GM12873 (cell line): Measurements from ENCODE around the gene ITCH.

ENCODE experiments used
- TF ChIP-seq, protein P1 (sequence below): IDR thresholded peaks from 2 replicates; pipeline ENCODE4 v1.5.1; 2012; ENCODE audit warnings: low read depth, mild to moderate bottlenecking, moderate library complexity, low read length, control low read depth; ENCODE audit not compliant: insufficient read depth; ENCODE audit errors: missing control alignments

The ITCH gene

DNA sequence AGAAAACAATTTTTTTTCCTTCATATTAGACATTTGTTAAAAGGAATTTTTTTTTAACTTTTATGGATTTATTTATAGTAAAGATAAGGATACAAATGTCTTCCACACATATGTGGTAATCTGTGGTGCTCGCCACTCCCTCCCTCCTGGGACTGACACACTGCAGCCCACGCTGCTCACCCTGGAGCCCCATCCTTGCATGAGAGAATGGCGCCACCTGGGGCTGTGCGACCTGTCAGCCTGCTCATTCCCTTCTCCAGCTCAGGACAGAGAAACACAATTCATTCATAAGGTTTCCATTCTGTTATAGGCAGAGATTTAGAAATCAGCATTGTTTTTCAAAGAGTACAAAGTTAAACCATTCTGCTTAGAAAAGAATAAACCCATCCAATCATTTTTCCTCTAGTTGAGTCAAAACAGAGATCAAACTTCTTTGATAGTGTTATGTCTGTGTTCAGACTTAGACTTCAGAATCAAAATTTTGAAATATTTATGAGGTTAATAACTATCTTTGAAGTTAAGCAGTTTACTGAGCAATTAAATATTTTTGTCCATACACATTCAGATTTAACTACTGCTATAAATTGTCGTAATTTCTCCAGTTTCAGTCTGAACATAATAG is 110.3 kb downstream of the ITCH start:
- TF ChIP-seq, protein P1, sequence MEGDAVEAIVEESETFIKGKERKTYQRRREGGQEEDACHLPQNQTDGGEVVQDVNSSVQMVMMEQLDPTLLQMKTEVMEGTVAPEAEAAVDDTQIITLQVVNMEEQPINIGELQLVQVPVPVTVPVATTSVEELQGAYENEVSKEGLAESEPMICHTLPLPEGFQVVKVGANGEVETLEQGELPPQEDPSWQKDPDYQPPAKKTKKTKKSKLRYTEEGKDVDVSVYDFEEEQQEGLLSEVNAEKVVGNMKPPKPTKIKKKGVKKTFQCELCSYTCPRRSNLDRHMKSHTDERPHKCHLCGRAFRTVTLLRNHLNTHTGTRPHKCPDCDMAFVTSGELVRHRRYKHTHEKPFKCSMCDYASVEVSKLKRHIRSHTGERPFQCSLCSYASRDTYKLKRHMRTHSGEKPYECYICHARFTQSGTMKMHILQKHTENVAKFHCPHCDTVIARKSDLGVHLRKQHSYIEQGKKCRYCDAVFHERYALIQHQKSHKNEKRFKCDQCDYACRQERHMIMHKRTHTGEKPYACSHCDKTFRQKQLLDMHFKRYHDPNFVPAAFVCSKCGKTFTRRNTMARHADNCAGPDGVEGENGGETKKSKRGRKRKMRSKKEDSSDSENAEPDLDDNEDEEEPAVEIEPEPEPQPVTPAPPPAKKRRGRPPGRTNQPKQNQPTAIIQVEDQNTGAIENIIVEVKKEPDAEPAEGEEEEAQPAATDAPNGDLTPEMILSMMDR = peak; percentile 56

DNA sequence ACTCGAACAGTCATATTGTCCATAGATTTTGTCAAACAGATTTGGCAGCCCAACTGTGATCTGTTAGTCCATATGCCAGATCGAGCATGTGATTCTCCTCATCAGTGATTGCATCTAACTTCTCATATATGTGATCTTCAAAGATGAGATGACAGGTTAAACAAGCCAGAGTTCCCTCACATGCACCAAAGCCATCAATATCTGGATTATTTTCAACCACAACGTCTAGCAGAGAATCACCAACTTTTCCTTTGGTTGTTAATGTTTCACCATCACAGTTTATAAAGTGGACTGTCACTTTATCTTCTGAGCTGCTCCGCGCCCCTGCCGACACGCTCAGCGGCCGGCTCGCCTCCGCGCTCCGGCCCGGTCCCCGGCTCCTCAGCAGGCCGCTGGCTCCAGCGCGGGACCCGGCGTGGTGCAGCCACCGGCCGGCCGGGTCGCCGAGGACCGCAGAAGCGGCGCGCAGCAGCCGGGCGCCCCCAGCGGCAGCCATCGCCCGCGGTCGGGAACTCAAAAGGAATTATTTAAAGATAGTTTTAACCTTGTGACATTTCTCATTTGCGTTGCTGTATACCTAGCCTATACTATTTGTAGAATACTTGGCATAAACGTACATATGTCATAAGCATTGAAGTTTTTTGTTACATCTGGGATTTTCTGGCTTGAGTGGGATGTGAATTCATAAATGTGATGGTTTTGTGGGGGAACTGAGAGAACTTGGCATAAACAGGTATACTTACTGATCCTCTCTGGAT is 113.1 kb downstream of the ITCH start:
- TF ChIP-seq, protein P1 = peak; percentile 66

DNA sequence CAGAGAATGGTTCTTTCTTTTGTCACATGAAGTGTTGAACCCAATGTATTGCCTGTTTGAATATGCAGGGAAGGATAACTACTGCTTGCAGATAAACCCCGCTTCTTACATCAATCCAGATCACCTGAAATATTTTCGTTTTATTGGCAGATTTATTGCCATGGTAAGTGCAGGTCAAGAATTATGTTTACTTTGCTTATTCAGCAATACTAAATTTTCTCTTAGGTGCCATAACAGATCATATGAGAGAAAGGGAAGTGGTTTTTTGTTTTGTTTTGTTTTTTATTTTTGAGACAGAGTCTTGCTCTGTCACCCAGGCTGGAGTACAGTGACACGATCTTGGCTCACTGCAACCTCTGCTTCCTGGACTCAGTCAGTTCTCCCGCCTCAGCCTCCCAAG is 116.6 kb downstream of the ITCH start:
- TF ChIP-seq, protein P1 = no peak

DNA sequence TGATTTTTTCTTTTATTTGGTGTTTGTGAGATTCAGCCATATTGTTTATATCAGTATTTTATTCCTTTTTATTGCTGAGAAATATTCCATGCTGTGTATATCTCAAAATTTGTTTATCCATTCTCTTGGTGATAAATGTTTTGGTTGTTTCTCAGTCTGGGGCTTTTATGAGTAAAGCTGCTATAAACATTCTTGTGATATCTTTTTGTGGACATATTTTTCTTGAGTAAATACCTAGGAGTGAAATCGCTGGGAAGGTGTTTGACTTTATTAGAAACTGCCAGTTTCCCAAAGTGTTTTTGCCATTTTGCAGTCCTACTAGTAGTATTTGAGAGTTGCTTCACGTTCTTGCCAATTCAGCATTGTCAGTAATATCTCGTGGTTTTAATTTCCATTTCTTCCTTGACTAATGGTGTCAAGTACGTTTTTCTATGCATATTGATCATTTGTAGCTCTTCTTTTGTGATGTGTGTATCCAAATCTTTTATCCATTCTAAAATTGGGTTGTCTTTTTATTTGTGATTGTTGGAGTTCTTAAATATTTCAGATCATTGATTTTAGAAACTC is 122.1 kb downstream of the ITCH start:
- TF ChIP-seq, protein P1 = no peak

DNA sequence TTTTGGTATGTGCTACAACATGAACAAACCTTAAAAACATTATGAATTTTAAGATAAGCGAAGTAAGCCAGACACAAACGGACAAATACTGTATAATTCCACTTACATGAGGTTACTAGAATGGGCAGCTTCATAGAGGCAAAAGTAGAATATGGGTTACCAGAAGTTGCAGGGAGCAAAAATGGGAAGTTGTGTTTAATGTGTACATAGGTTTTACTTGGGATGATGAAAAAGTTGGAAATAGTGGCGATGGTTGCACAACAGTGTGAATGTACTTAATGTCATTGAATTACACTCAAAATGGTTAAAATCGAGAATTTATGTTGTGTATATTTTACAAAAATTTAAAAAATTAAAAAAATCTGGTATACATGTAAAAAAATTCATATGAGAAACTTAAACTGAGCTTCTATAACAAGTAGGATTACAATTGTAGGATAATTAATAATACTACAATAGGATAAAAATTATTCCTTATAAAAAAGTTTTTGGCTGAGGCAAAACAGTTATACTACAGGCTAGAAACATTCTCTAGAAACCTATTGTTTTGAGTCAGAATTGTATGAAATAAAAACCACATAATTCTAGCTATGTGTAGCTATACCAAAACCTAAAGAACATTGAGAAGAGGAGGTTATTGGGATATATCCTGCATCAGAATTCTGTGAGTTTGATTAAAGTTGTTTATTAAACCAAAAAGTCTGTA is 128.3 kb downstream of the ITCH start:
- TF ChIP-seq, protein P1 = no peak

DNA sequence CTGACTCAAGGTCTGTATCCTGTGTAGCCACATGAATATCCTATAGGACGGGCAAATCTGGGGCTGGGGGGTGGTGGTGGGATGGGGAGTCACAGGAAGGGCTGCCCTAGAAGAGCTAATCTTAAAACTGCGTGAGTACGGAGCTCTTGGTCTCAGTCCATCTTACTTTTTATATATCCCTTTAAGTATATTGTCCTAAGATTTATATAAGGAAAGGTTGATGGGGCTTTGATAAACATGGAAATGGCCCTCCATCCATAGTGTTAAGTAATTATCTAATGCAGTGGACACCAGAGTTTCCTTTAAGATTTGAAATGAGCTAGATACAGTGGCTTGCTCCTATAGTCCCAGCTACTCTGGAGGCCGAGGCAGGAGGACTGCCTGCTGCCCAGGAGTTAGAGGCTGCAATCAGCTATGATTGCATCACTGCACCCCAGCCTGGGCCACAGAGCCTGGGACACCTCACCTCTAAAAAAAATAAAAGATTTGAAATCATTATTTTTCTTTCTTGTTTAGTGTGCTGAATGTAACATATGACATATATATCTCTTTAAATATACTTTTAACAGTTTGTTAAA is 128.9 kb downstream of the ITCH start:
- TF ChIP-seq, protein P1 = no peak
